Astrocyte (in vitro differentiated cells and primary cell): ENCODE results near the gene DSC1.

Experiments
- EZH2 ChIP-seq: IDR thresholded peaks from 2 replicates; pipeline ENCODE4 v1.6.1; 2012; ENCODE audit warnings: mild to moderate bottlenecking, low read length, inconsistent platforms; ENCODE audit not compliant: insufficient read depth
- TF ChIP-seq, protein P1 (sequence below): IDR thresholded peaks from 2 replicates; pipeline ENCODE4 v1.5.1; 2011; ENCODE audit warnings: low read depth, mild to moderate bottlenecking, inconsistent platforms, low read length, moderate library complexity; ENCODE audit not compliant: insufficient read depth

DNA sequence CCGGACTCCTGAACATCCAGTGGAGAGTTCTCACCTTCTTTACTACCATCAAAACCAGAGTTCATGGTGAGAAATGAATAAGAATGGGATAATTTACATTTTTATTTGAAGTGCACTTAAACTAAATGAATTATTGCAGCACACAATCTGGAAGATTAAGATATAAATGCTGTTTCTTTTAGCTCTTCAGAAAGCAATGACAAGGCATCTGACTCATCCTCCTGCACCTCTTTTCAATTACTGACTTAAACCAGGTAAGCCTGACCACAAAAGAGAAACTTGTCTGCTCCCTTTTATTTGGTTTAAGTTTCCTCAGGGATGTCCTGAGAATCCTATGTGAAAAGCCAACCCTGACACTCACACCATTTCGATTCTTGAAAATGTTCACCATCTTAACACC is 59.7 kb downstream of the DSC1 start:
- TF ChIP-seq, protein P1, sequence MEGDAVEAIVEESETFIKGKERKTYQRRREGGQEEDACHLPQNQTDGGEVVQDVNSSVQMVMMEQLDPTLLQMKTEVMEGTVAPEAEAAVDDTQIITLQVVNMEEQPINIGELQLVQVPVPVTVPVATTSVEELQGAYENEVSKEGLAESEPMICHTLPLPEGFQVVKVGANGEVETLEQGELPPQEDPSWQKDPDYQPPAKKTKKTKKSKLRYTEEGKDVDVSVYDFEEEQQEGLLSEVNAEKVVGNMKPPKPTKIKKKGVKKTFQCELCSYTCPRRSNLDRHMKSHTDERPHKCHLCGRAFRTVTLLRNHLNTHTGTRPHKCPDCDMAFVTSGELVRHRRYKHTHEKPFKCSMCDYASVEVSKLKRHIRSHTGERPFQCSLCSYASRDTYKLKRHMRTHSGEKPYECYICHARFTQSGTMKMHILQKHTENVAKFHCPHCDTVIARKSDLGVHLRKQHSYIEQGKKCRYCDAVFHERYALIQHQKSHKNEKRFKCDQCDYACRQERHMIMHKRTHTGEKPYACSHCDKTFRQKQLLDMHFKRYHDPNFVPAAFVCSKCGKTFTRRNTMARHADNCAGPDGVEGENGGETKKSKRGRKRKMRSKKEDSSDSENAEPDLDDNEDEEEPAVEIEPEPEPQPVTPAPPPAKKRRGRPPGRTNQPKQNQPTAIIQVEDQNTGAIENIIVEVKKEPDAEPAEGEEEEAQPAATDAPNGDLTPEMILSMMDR, result no peak
- no peak for TF ChIP-seq EZH2
